Adipose tissue (tissue), 3 donors: ENCODE measurements around the gene ANKS1B. TPM values are rescaled to one million over a fixed set of nuclear protein-coding genes. Genes with fewer than 3 reads are reported as not detected.
"Not testable (repeated sequence)": the region's sequence is repeated elsewhere in the genome, so short reads cannot be mapped to it uniquely, and the experiment has no call there.

Experiments used
- H3K27ac ChIP-seq: one replicate; pipeline ENCODE4 v1.5.1; 2013; ENCODE audit warnings: low read depth, low read length
- WGBS, 3 donors: extraction: QIAGEN DNeasy Blood & Tissue Kit; methylation state at CpG; one replicate each; pipeline ENCODE4 v1.1.7; 2013; 5-methylcytosine and 5-hydroxymethylcytosine counted together
- polyA plus RNA-seq, 3 donors: library from polyadenylated mRNA; stranded (reverse); fragments of 200-250 nt; gene quantifications; one replicate each; pipeline ENCODE4 v1.2.3, GENCODE V29; 2013
- donor health status: healthy with polysubstance abuse.
- donor health status: Bipolar disorder and iron deficiency.
- donor health status: healthy.

ANKS1B gene
- polyA plus RNA-seq, 3 donors, result 0.58 to 4.0 (median 0.79) TPM

GRCh38 chr12:99054601-99055128 is 930.1 kb downstream of the ANKS1B start:
- WGBS, 3 donors, result 80 to 89% (median 86%) methylated on average over 1 of the region's 1 CpG
- no peak overlapping the region for H3K27ac ChIP-seq

- WGBS, 3 donors, result 91 to 92% (median 91%) methylated on average over 11 of the region's 11 CpGs
- no peak overlapping the region for H3K27ac ChIP-seq
These were observed 930.9 kb downstream of the ANKS1B start for GRCh38 chr12:99053616-99054362.

GRCh38 chr12:99049774-99050173 is 935.0 kb downstream of the ANKS1B start:
- no peak overlapping the region for H3K27ac ChIP-seq
- 35 to 47% (median 43%) methylated on average over 3 of the region's 3 CpGs for WGBS, 3 donors

GRCh38 chr12:99045158-99045557 is 939.6 kb downstream of the ANKS1B start:
- WGBS, 3 donors, result 83 to 91% (median 86%) methylated on average over 2 of the region's 2 CpGs
- H3K27ac ChIP-seq, result no peak overlapping the region

- H3K27ac ChIP-seq, result no peak overlapping the region
- 49 to 68% (median 66%) methylated on average over 2 of the region's 2 CpGs for WGBS, 3 donors
These were observed 941.3 kb downstream of the ANKS1B start for GRCh38 chr12:99043319-99043914.

GRCh38 chr12:99042226-99042625 is 942.5 kb downstream of the ANKS1B start:
- H3K27ac ChIP-seq, result no peak overlapping the region
- WGBS, 3 donors, result 79 to 81% (median 81%) methylated on average over 4 of the region's 4 CpGs

GRCh38 chr12:99039367-99040120 is 945.2 kb downstream of the ANKS1B start:
- no peak overlapping the region for H3K27ac ChIP-seq
- WGBS, 3 donors, result 89 to 91% (median 91%) methylated on average over 9 of the region's 9 CpGs

- no peak overlapping the region for H3K27ac ChIP-seq
These were observed 948.2 kb downstream of the ANKS1B start for GRCh38 chr12:99036566-99036965.

- WGBS, 3 donors, result 49 to 60% (median 53%) methylated on average over 5 of the region's 5 CpGs
- H3K27ac ChIP-seq, result no peak overlapping the region
These were observed 948.9 kb downstream of the ANKS1B start for GRCh38 chr12:99035803-99036202.

GRCh38 chr12:99034201-99034600 is 950.5 kb downstream of the ANKS1B start:
- 95 to 97% (median 95%) methylated on average over 4 of the region's 4 CpGs for WGBS, 3 donors

GRCh38 chr12:99029511-99030271 is 955.0 kb downstream of the ANKS1B start:
- 21 to 61% (median 61%) methylated on average over 5 of the region's 5 CpGs for WGBS, 3 donors
- H3K27ac ChIP-seq, result no peak overlapping the region

More at GRCh38 chr12:99034201-99034600, 950.5 kb downstream of the ANKS1B start:
- H3K27ac ChIP-seq, result not testable (repeated sequence)

GRCh38 chr12:99027461-99027860 is 957.3 kb downstream of the ANKS1B start:
- 64 to 78% (median 69%) methylated on average over 2 of the region's 2 CpGs for WGBS, 3 donors

GRCh38 chr12:99027055-99027393 is 957.7 kb downstream of the ANKS1B start:
- WGBS, 3 donors, result 41 to 68% (median 51%) methylated on average over 2 of the region's 2 CpGs
- H3K27ac ChIP-seq, result no peak overlapping the region

More at GRCh38 chr12:99027461-99027860, 957.3 kb downstream of the ANKS1B start:
- H3K27ac ChIP-seq, result no peak overlapping the region

GRCh38 chr12:99026332-99027054 is 958.2 kb downstream of the ANKS1B start:
- H3K27ac ChIP-seq, result no peak overlapping the region
- WGBS, 3 donors, result 79 to 90% (median 81%) methylated on average over 4 of the region's 4 CpGs

- 78 to 91% (median 81%) methylated on average over 4 of the region's 4 CpGs for WGBS, 3 donors
- H3K27ac ChIP-seq, result no peak overlapping the region
These were observed 959.9 kb downstream of the ANKS1B start for GRCh38 chr12:99024870-99025269.

GRCh38 chr12:99024191-99024590 is 960.5 kb downstream of the ANKS1B start:
- H3K27ac ChIP-seq, result no peak overlapping the region

GRCh38 chr12:99020871-99021270 is 963.9 kb downstream of the ANKS1B start:
- 67 to 77% (median 71%) methylated on average over 1 of the region's 1 CpG for WGBS, 3 donors
- H3K27ac ChIP-seq, result no peak overlapping the region

- H3K27ac ChIP-seq, result no peak overlapping the region
These were observed 964.9 kb downstream of the ANKS1B start for GRCh38 chr12:99019798-99020197.
